Hippocampal formation (tissue), 2 donors: ENCODE measurements around the gene ZNF155.
A peak's percentile ranks its signal among the peaks of the same experiment; 100 is the strongest.
"Not testable (repeated sequence)": the region's sequence is repeated elsewhere in the genome, so short reads cannot be mapped to it uniquely, and the experiment has no call there.

Experiments
- DNase-seq, 2 donors: peaks; one replicate each; lab custom pipeline; 2025; lab: John Stamatoyannopoulos, UW

Gene ZNF155

GRCh38 chr19:43983912-43984686 lies at the start of gene ZNF155:
Gene ZNF155, plus strand, starts transcription at chr19:43984188. Its CDS starts 4,356 bp downstream, at chr19:43988544.
- peak; percentile 94 to 98 for DNase-seq

DNA sequence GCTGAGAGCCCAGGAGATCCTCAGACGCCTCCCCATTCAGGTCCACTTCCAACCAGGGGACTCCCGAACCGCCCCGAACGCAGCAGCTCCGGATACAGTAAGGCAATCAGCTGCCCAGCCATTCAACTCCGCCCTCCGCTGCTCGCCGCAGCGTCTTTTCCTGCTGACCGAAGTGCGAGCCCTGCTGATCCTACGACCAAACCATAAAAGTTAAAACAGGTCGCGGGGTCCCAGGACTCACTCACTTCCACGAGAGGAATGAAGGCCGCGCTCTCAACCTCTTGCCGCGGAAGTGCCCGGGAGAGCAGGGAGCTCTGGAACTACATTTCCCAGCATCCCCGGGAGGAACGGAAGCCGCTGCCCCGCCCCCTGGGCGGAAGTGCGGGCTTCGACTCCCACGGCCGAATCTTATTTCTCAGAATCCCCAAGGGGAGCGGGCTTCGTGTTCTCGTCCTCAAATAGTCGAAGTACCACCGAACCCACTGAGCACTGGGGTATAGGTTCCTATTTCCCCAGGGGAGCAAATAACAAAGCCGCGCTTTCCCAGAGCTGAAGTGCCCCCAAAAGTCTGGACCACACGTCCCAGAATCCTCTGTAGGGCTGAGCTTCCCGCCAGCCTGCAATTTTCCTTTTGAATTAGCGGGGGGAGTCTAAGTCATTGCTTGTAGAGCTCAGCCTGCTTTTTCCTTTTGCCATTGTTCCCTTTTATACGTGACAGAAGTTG lies 48.8 kb upstream of the ZNF155 start, which contains the start of gene ZNF45:
Gene ZNF45, minus strand, starts transcription at position 298 of the 724 bp plus-strand sequence. CDS start 13,097 bp downstream, outside the sequence.
- DNase-seq = peak; percentile 91 to 94

GRCh38 chr19:43936188-43936587 lies 47.8 kb upstream of the ZNF155 start:
- DNase-seq = no peak

DNA sequence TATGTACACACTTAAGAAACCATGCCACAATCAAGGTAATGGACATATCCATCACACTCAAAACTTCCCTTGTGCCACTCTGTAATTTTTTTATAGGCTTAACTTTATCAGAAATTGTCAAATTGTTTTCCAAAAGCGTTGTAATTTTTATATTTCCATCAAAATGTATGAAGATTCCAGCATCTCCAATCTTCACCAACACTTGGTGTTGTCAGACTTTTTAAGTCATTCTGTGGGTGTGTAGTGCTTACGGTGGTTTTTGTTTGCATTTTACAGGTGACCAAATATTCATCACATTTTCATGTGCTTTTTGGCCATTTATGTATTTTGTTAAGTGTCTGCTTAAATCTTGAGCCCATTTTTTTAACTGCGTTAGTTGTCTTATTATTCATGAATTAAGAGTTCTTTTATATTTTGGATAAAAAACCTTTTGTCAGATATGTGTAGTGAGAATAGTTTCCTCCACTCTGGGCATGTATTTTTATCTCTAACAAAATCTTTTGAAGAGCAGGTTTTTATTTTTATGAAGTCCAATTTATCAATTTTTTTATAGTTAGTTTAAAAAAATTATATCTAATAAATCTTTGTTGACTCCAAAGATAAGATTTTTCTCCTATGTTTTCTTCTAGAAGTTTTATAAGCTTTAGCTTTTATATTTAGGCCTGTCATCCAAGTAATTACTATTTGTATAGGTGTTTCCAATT lies 44.3 kb upstream of the ZNF155 start:
- no peak for DNase-seq

GRCh38 chr19:43940719-43941118 lies 43.3 kb upstream of the ZNF155 start:
- DNase-seq = no peak

GRCh38 chr19:43941209-43941608 lies 42.8 kb upstream of the ZNF155 start:
- no peak for DNase-seq

- DNase-seq = not testable (repeated sequence)
These were observed 36.6 kb upstream of the ZNF155 start for GRCh38 chr19:43947412-43947811.

- not testable (repeated sequence) for DNase-seq
These were observed 34.2 kb upstream of the ZNF155 start for GRCh38 chr19:43949803-43950202.

GRCh38 chr19:43950834-43951645 lies 32.9 kb upstream of the ZNF155 start, which contains the start of gene ZNF221:
Gene ZNF221, plus strand, starts transcription at chr19:43951228. Its CDS starts 11,499 bp downstream, at chr19:43962727.
- DNase-seq = peak; percentile 88 to 90

DNA sequence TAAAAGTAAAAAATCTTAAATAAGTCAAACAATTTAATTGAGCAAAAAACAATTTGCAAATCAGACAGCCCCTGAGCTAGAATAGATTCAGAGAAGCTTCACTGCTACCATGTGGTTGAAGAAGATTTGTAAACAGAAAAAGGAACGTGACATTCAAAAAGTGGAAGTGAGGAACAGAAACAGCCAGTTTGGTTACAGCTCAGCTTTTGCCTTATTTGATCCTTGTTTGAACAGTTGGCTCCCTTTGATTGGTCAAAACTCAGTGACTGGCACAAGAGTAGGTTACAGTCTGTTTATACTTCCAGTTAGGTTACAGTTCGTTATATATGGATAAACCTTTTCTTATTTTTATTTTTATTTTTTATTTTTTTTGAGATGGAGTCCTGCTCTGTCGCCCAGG lies 27.2 kb upstream of the ZNF155 start:
- no peak for DNase-seq

GRCh38 chr19:43957891-43958290 lies 26.1 kb upstream of the ZNF155 start:
- DNase-seq = no peak

- no peak for DNase-seq
These were observed 23.6 kb upstream of the ZNF155 start for GRCh38 chr19:43960411-43960810.

DNA sequence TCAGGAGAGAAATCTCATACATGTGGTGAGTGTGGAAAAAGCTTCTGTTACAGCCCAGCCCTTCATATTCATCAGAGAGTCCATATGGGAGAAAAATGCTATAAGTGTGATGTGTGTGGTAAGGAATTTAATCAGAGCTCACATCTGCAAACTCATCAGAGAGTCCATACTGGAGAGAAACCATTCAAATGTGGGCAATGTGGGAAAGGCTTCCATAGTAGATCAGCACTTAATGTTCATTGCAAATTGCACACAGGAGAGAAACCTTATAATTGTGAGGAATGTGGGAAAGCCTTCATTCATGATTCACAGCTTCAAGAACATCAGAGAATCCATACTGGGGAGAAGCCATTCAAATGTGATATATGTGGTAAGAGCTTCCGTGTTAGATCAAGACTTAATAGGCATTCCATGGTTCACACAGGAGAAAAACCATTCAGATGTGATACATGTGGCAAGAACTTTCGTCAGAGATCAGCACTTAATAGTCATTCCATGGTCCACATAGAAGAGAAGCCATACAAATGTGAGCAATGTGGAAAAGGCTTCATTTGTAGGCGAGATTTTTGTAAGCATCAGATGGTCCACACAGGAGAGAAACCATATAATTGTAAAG lies 17.8 kb upstream of the ZNF155 start:
- DNase-seq = no peak

DNA sequence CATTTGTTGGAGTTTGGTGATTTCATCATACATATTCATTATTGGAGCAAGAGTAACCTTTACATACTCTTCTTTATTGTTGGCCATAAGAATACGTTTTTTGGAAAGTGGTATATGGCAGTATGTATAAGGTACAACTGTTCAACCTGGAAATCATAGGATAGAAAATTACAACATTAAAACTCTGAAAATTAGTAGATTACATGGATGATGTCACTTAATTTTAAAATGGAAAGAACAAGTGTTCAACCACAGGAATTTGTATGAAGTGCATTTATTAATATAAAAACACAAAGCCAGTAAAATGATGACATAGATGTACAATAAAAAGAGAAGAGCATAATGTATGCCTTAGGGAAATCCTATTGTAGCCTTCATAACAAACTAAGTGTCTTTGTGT lies 7.3 kb upstream of the ZNF155 start:
- no peak for DNase-seq

GRCh38 chr19:43983544-43983911 lies 460 bp upstream of the ZNF155 start:
- peak in 1 of 2 donors; percentile 28 for DNase-seq

DNA sequence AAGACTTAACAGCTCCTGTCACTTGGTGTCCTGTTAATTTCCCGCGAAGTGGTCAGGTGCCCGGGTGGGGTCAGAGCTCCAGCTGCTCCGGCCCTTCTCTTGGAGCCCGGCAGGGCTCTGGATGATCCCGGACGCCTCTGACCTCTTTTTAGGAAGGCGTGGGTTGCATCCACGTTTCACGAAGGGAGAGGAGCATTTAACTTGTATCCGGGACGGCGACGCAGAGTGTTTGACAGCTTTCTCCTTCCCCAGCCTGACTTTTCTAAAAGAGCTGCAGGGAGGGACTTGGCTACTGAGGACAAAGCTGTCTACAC lies 656 bp downstream of the ZNF155 start:
- DNase-seq = no peak

- no peak for DNase-seq
These were observed 13.8 kb downstream of the ZNF155 start for GRCh38 chr19:43997631-43998290.

DNA sequence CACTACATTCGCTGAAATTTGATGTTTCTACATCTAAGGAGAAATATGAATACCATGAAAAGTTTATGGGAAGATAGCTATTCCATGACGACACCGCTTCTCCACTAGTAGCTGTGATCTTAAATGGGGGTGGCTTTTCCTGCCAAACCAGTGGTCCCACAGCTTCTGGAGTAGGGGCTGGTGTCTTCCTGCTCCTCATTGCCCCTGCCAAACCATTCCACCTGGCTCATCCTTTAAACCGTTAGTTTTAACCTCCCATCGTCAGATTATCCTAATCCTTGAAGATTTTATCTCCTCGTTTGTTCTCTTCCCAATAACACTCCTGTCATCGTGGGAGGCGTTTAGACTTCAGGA lies 18.2 kb downstream of the ZNF155 start:
- no peak for DNase-seq

DNA sequence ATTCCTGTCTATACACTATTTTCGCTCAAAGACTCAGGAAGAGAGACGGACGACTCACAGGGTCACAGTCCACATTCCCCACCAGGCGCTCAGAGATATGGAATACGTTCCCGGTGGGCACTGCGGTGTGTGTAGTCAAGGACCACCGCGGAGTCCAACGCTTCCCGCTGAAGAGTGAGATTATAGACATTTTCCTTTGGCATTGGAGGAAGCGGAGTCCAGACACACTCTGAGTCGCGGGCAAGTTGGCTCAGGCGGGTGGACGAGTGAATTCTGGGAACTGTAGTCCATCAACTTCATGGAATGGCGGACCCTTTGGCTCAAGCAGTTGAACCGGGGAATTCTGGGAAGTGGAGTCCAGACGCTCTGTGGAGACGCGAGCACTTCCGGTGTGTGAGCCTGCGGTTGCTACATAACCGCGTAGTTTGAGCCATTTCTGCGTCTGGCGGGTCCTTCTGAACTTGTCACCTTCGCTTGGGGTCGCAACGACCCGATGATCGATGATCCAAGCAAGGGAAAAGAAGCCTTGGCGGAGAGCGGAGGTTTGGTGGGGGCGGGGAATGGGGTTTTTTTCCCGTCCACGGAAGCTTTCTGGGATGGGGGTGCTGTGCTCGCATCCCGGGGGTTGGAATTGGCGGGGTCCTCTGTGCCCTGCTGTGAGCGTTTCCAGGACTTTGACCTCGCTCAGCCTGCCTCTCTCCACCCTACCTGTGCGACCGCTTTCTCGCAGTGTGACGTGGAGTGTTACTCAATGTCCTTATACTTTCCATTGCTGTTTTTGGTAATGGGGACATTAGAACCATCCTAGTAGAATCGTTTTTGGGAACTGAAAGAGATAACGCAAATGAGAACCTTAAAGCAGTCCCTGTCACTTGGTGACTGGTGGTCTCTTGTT lies 18.8 kb downstream of the ZNF155 start, which contains the start of gene ZNF230:
Gene ZNF230, plus strand, starts transcription at position 392 of the 895 bp plus-strand sequence. CDS start 4,122 bp downstream, outside the sequence.
- peak; percentile 92 to 98 for DNase-seq
